ENCODE measurements around the gene CEP72.
A peak's percentile ranks its signal among the peaks of the same experiment; 100 is the strongest.

The CEP72 gene

DNA sequence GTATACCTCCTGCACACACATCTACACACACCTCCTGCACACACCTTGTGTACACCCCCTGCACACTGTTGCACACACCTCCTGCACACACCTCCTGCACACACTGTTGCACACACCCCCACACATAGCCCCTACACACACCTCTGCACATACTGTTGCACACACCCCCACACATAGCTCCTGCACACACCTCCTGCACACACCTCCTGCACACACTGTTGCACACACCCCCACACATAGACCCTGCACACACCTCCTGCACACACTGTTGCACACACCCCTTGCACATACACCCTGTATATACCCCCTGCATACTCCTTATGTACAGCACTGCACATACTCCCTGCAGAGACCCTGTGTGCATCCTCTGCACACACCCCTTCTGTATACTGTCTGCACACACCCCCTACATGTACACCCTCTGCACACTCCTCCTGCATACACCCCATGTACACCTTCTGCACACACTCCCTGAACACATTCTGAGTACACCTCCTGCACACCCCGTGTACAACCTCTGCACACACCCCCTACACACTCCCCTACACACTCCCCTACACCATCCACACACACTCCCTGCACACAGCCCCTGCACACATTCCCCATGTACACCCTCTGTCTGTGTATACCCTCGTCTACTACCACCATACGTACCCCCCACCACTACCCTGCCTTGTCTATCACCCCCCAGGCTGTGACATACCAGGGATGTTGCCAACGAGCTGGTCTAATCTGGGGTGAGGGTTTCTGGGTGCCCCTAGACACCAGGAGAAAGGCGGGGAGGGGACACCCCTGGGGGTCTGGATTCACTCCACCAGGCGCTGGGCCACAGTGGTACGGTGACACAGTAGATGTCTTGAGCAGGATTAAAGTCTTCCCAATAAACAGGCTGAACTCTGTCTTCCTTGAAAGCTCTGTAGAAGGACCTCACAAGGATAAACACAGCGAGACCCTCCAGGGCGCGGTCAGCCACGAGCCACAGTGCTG lies 1.1 kb upstream of the CEP72 start:
- no peaks in the 10 kb centered on the region for H3K9me2 ChIP-seq (replicated peaks; ENCODE audit: control insufficient read depth, low read length)
- peak overlapping the region; percentile 87 for H3K4me3 ChIP-seq (ENCODE audit: low read length)
- H3K4me2 ChIP-seq (ENCODE audit: low read length): peak overlapping the region; percentile 83
- peaks cover 39% of the 10 kb centered on the region for H3K79me2 ChIP-seq (ENCODE audit: control insufficient read depth, low read length)
- H3F3A ChIP-seq (ENCODE audit: control insufficient read depth, insufficient read depth): no peaks in the 10 kb centered on the region; the same call in 1 of the 2 replicates
- H4K20me1 ChIP-seq (ENCODE audit: control insufficient read depth, insufficient read depth, low read depth, low read length): peaks cover 4% of the 10 kb centered on the region; the same call in 1 of the 2 replicates
- H3K27ac ChIP-seq (ENCODE audit: low read depth, low read length): no peak overlapping the region
- H3K4me1 ChIP-seq (ENCODE audit: control insufficient read depth, low read length): peaks cover 33% of the 10 kb centered on the region
- TF ChIP-seq, protein P1, sequence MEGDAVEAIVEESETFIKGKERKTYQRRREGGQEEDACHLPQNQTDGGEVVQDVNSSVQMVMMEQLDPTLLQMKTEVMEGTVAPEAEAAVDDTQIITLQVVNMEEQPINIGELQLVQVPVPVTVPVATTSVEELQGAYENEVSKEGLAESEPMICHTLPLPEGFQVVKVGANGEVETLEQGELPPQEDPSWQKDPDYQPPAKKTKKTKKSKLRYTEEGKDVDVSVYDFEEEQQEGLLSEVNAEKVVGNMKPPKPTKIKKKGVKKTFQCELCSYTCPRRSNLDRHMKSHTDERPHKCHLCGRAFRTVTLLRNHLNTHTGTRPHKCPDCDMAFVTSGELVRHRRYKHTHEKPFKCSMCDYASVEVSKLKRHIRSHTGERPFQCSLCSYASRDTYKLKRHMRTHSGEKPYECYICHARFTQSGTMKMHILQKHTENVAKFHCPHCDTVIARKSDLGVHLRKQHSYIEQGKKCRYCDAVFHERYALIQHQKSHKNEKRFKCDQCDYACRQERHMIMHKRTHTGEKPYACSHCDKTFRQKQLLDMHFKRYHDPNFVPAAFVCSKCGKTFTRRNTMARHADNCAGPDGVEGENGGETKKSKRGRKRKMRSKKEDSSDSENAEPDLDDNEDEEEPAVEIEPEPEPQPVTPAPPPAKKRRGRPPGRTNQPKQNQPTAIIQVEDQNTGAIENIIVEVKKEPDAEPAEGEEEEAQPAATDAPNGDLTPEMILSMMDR (IDR thresholded peaks at IDR 0.05; ENCODE audit: low read depth, low read length, poor library complexity, severe bottlenecking): no peak
- TF ChIP-seq EZH2phosphoT487 (IDR thresholded peaks at IDR 0.05; ENCODE audit: borderline replicate concordance, low read length): no peak
- H3K9me3 ChIP-seq (ENCODE audit: control insufficient read depth, insufficient read depth, low read length): peaks cover 22% of the 10 kb centered on the region
- peaks cover 30% of the 10 kb centered on the region for H3K36me3 ChIP-seq (ENCODE audit: control insufficient read depth, low read length)
- H3K27me3 ChIP-seq (ENCODE audit: control insufficient read depth, low read length): no peaks in the 10 kb centered on the region; the same call in 1 of the 2 replicates

DNA sequence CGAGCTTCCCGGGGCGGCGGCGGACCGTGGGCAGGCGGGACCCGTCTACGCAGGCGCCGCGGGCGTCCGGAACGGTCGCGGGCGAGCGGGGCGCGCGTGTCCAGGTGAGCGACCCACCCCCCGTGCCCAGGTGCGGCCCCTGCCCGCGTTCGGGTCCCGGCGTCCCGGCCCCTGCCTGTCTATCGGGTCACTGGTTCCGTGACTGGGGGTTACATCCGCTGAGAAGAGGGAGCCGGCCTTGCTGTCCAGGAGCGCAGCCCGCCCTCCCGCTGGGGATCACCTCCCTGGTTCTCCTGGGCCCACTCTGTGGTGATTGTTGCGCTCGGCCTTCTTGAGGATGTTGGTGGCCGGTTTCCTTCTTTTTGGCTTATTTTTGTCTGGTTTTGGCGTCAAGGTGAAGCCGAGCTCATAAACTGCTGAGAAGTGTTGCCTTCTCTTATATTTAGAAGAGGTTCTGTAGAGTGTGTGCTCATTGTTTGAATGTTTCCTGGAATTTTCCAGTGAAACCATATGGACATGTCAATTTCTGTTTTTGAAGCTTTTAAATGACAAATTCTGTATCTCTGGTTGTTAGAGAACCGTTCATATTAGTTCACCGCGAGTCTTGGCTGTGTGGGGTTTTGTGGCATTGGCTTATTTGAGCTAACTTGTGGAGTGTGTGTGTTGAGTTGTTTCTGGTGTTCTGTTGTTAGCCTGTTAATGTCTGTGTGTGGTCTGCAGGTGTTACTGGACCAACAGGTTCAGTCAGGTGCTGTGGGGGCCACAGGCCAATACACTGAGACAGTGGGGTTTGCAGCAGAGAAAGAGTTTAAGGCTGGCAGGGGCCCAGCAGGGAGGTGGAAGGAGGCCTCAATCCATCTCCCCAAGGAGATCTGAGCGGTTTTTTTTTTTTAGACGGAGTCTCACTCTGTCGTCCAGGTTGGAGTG lies 621 bp downstream of the CEP72 start:
- H3K27me3 ChIP-seq (ENCODE audit: control insufficient read depth, low read length): no peaks in the 10 kb centered on the region; the same call in 1 of the 2 replicates
- H3K9me2 ChIP-seq (replicated peaks; ENCODE audit: control insufficient read depth, low read length): no peaks in the 10 kb centered on the region
- H3F3A ChIP-seq (ENCODE audit: control insufficient read depth, insufficient read depth): no peaks in the 10 kb centered on the region; the same call in 1 of the 2 replicates
- peak overlapping the region; percentile 87 for H3K4me3 ChIP-seq (ENCODE audit: low read length)
- H4K20me1 ChIP-seq (ENCODE audit: control insufficient read depth, insufficient read depth, low read depth, low read length): 0 out of 2 replicates have a peak, but pooled peaks cover 3% of the 10 kb centered on the region
- TF ChIP-seq EZH2phosphoT487 (IDR thresholded peaks at IDR 0.05; ENCODE audit: borderline replicate concordance, low read length): no peak
- TF ChIP-seq, protein P1 (IDR thresholded peaks at IDR 0.05; ENCODE audit: low read depth, low read length, poor library complexity, severe bottlenecking): no peak
- H3K4me2 ChIP-seq (ENCODE audit: low read length): peak overlapping the region; percentile 83
- peaks cover 47% of the 10 kb centered on the region for H3K36me3 ChIP-seq (ENCODE audit: control insufficient read depth, low read length)
- H3K27ac ChIP-seq (ENCODE audit: low read depth, low read length): peak overlapping the region; percentile 3; the same call in 1 of the 2 replicates
- peaks cover 56% of the 10 kb centered on the region for H3K79me2 ChIP-seq (ENCODE audit: control insufficient read depth, low read length)
- peaks cover 22% of the 10 kb centered on the region for H3K9me3 ChIP-seq (ENCODE audit: control insufficient read depth, insufficient read depth, low read length)
- peaks cover 25% of the 10 kb centered on the region for H3K4me1 ChIP-seq (ENCODE audit: control insufficient read depth, low read length)

DNA sequence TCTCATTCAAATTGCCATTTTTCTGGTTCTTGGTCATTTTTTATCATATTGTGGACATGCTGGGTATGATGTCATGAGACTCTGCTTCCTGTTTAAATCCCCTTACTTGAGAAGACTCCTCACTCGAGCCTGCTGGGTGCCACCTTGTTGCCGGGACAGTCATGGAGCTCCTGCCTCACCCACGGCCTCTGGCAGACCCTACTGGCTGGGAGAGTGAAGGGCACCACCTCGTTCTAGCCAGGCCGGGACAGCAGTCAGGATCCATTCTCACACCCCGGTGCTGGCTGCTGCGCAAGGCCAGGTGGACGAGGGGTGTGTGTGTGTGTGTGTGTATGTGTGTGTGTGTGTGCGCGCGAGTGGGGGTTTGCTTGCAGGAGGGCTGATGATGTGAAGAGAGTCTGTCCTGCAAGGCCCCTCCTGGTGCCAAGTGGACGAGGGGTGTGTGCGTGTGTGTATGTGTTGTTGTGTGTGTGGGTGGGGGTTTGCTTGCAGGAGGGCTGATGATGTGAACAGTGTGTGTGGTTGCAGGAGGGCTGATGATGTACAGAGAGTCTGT lies 4.4 kb downstream of the CEP72 start:
- 0 out of 2 replicates have a peak, but pooled peaks cover 3% of the 10 kb centered on the region for H4K20me1 ChIP-seq (ENCODE audit: control insufficient read depth, insufficient read depth, low read depth, low read length)
- H3K4me2 ChIP-seq (ENCODE audit: low read length): no peak overlapping the region
- no peak for TF ChIP-seq EZH2phosphoT487 (IDR thresholded peaks at IDR 0.05; ENCODE audit: borderline replicate concordance, low read length)
- TF ChIP-seq, protein P1 (IDR thresholded peaks at IDR 0.05; ENCODE audit: low read depth, low read length, poor library complexity, severe bottlenecking): no peak
- H3K9me2 ChIP-seq (replicated peaks; ENCODE audit: control insufficient read depth, low read length): no peaks in the 10 kb centered on the region
- H3K4me3 ChIP-seq (ENCODE audit: low read length): no peak overlapping the region
- peaks cover 22% of the 10 kb centered on the region for H3K9me3 ChIP-seq (ENCODE audit: control insufficient read depth, insufficient read depth, low read length)
- H3K4me1 ChIP-seq (ENCODE audit: control insufficient read depth, low read length): peaks cover 18% of the 10 kb centered on the region
- peaks cover 63% of the 10 kb centered on the region for H3K79me2 ChIP-seq (ENCODE audit: control insufficient read depth, low read length)
- no peak overlapping the region for H3K27ac ChIP-seq (ENCODE audit: low read depth, low read length)
- peaks cover 83% of the 10 kb centered on the region for H3K36me3 ChIP-seq (ENCODE audit: control insufficient read depth, low read length)
- H3F3A ChIP-seq (ENCODE audit: control insufficient read depth, insufficient read depth): no peaks in the 10 kb centered on the region; the same call in 1 of the 2 replicates
- H3K27me3 ChIP-seq (ENCODE audit: control insufficient read depth, low read length): no peaks in the 10 kb centered on the region
